ENCODE data around the gene SRCAP.

The SRCAP gene

GRCh38 chr16:30773826-30774225 lies 74.9 kb downstream of the SRCAP start:
- Histone ChIP-seq H3K4me1 (ENCODE audit: control insufficient read depth, insufficient read depth, low read length, poor library complexity, severe bottlenecking) (peaks cover 10% of the 10 kb centered on the region), H3K36me3 (ENCODE audit: control insufficient read depth, insufficient read depth, low read length) (peaks cover 38% of the 10 kb centered on the region), H3K9me3 (ENCODE audit: control insufficient read depth, low read length) (no peaks in the 10 kb centered on the region), H3K27ac (ENCODE audit: insufficient read depth, low read length, poor library complexity, severe bottlenecking) (no peak overlapping the region), H3K4me3 (ENCODE audit: insufficient read depth, low read depth, low read length, poor library complexity, severe bottlenecking) (no peak overlapping the region), H3K27me3 (replicated peaks; ENCODE audit: control insufficient read depth, insufficient read depth, low read length, poor library complexity, severe bottlenecking) (no peaks in the 10 kb centered on the region)
- DNase-seq = no peak

GRCh38 chr16:30774367-30775130 lies 75.6 kb downstream of the SRCAP start:
- Histone ChIP-seq H3K4me3 (ENCODE audit: insufficient read depth, low read depth, low read length, poor library complexity, severe bottlenecking) (no peak overlapping the region), H3K4me1 (ENCODE audit: control insufficient read depth, insufficient read depth, low read length, poor library complexity, severe bottlenecking) (peaks cover 10% of the 10 kb centered on the region), H3K9me3 (ENCODE audit: control insufficient read depth, low read length) (no peaks in the 10 kb centered on the region), H3K27me3 (replicated peaks; ENCODE audit: control insufficient read depth, insufficient read depth, low read length, poor library complexity, severe bottlenecking) (no peaks in the 10 kb centered on the region), H3K27ac (ENCODE audit: insufficient read depth, low read length, poor library complexity, severe bottlenecking) (peak overlapping the region; percentile 9), H3K36me3 (ENCODE audit: control insufficient read depth, insufficient read depth, low read length) (peaks cover 31% of the 10 kb centered on the region)
- DNase-seq = no peak

- H3K4me1 ChIP-seq (ENCODE audit: control insufficient read depth, insufficient read depth, low read length, poor library complexity, severe bottlenecking) = peaks cover 10% of the 10 kb centered on the region
These were observed 76.1 kb downstream of the SRCAP start for GRCh38 chr16:30775131-30775391.

GRCh38 chr16:30775392-30776188 lies 76.6 kb downstream of the SRCAP start:
- Histone ChIP-seq H3K4me1 (ENCODE audit: control insufficient read depth, insufficient read depth, low read length, poor library complexity, severe bottlenecking) (peaks cover 10% of the 10 kb centered on the region), H3K27ac (ENCODE audit: insufficient read depth, low read length, poor library complexity, severe bottlenecking) (peak overlapping the region; percentile 9), H3K4me3 (ENCODE audit: insufficient read depth, low read depth, low read length, poor library complexity, severe bottlenecking) (peak overlapping the region; percentile 68), H3K36me3 (ENCODE audit: control insufficient read depth, insufficient read depth, low read length) (peaks cover 23% of the 10 kb centered on the region), H3K9me3 (ENCODE audit: control insufficient read depth, low read length) (no peaks in the 10 kb centered on the region), H3K27me3 (replicated peaks; ENCODE audit: control insufficient read depth, insufficient read depth, low read length, poor library complexity, severe bottlenecking) (no peaks in the 10 kb centered on the region)
- DNase-seq = peak in 1 of 3 donors; percentile 14

More at GRCh38 chr16:30775131-30775391, 76.1 kb downstream of the SRCAP start:
- no peak for DNase-seq
- H3K9me3 ChIP-seq (ENCODE audit: control insufficient read depth, low read length) = no peaks in the 10 kb centered on the region
- peak overlapping the region; percentile 9 for H3K27ac ChIP-seq (ENCODE audit: insufficient read depth, low read length, poor library complexity, severe bottlenecking)
- peak overlapping the region; percentile 68 for H3K4me3 ChIP-seq (ENCODE audit: insufficient read depth, low read depth, low read length, poor library complexity, severe bottlenecking)
- no peaks in the 10 kb centered on the region for H3K27me3 ChIP-seq (replicated peaks; ENCODE audit: control insufficient read depth, insufficient read depth, low read length, poor library complexity, severe bottlenecking)
- peaks cover 28% of the 10 kb centered on the region for H3K36me3 ChIP-seq (ENCODE audit: control insufficient read depth, insufficient read depth, low read length)

- no peak overlapping the region for H3K27ac ChIP-seq (ENCODE audit: insufficient read depth, low read length, poor library complexity, severe bottlenecking)
- H3K36me3 ChIP-seq (ENCODE audit: control insufficient read depth, insufficient read depth, low read length) = peaks cover 2% of the 10 kb centered on the region
- no peak overlapping the region for H3K4me3 ChIP-seq (ENCODE audit: insufficient read depth, low read depth, low read length, poor library complexity, severe bottlenecking)
- H3K9me3 ChIP-seq (ENCODE audit: control insufficient read depth, low read length) = no peaks in the 10 kb centered on the region
- H3K27me3 ChIP-seq (replicated peaks; ENCODE audit: control insufficient read depth, insufficient read depth, low read length, poor library complexity, severe bottlenecking) = no peaks in the 10 kb centered on the region
- no peak for DNase-seq
- H3K4me1 ChIP-seq (ENCODE audit: control insufficient read depth, insufficient read depth, low read length, poor library complexity, severe bottlenecking) = peaks cover 10% of the 10 kb centered on the region
These were observed 78.8 kb downstream of the SRCAP start for GRCh38 chr16:30777591-30778297.

GRCh38 chr16:30778549-30779244 lies 79.7 kb downstream of the SRCAP start:
- Histone ChIP-seq H3K36me3 (ENCODE audit: control insufficient read depth, insufficient read depth, low read length) (no peaks in the 10 kb centered on the region), H3K4me1 (ENCODE audit: control insufficient read depth, insufficient read depth, low read length, poor library complexity, severe bottlenecking) (peaks cover 10% of the 10 kb centered on the region), H3K4me3 (ENCODE audit: insufficient read depth, low read depth, low read length, poor library complexity, severe bottlenecking) (no peak overlapping the region), H3K27ac (ENCODE audit: insufficient read depth, low read length, poor library complexity, severe bottlenecking) (no peak overlapping the region), H3K9me3 (ENCODE audit: control insufficient read depth, low read length) (no peaks in the 10 kb centered on the region), H3K27me3 (replicated peaks; ENCODE audit: control insufficient read depth, insufficient read depth, low read length, poor library complexity, severe bottlenecking) (no peaks in the 10 kb centered on the region)
- no peak for DNase-seq

GRCh38 chr16:30779596-30779995 lies 80.6 kb downstream of the SRCAP start:
- no peak overlapping the region for H3K27ac ChIP-seq (ENCODE audit: insufficient read depth, low read length, poor library complexity, severe bottlenecking)

GRCh38 chr16:30780021-30780420 lies 81.0 kb downstream of the SRCAP start:
- H3K27me3 ChIP-seq (replicated peaks; ENCODE audit: control insufficient read depth, insufficient read depth, low read length, poor library complexity, severe bottlenecking) = no peaks in the 10 kb centered on the region
- no peak overlapping the region for H3K27ac ChIP-seq (ENCODE audit: insufficient read depth, low read length, poor library complexity, severe bottlenecking)
- no peak for DNase-seq
- peaks cover 6% of the 10 kb centered on the region for H3K4me1 ChIP-seq (ENCODE audit: control insufficient read depth, insufficient read depth, low read length, poor library complexity, severe bottlenecking)
- H3K36me3 ChIP-seq (ENCODE audit: control insufficient read depth, insufficient read depth, low read length) = no peaks in the 10 kb centered on the region
- no peaks in the 10 kb centered on the region for H3K9me3 ChIP-seq (ENCODE audit: control insufficient read depth, low read length)
- no peak overlapping the region for H3K4me3 ChIP-seq (ENCODE audit: insufficient read depth, low read depth, low read length, poor library complexity, severe bottlenecking)

More at GRCh38 chr16:30779596-30779995, 80.6 kb downstream of the SRCAP start:
- H3K4me3 ChIP-seq (ENCODE audit: insufficient read depth, low read depth, low read length, poor library complexity, severe bottlenecking) = no peak overlapping the region
- no peaks in the 10 kb centered on the region for H3K27me3 ChIP-seq (replicated peaks; ENCODE audit: control insufficient read depth, insufficient read depth, low read length, poor library complexity, severe bottlenecking)
- no peaks in the 10 kb centered on the region for H3K36me3 ChIP-seq (ENCODE audit: control insufficient read depth, insufficient read depth, low read length)
- H3K9me3 ChIP-seq (ENCODE audit: control insufficient read depth, low read length) = no peaks in the 10 kb centered on the region
- DNase-seq = no peak
- peaks cover 10% of the 10 kb centered on the region for H3K4me1 ChIP-seq (ENCODE audit: control insufficient read depth, insufficient read depth, low read length, poor library complexity, severe bottlenecking)

- H3K27me3 ChIP-seq (replicated peaks; ENCODE audit: control insufficient read depth, insufficient read depth, low read length, poor library complexity, severe bottlenecking) = no peaks in the 10 kb centered on the region
- DNase-seq = no peak
- H3K9me3 ChIP-seq (ENCODE audit: control insufficient read depth, low read length) = no peaks in the 10 kb centered on the region
- H3K4me1 ChIP-seq (ENCODE audit: control insufficient read depth, insufficient read depth, low read length, poor library complexity, severe bottlenecking) = peaks cover under 1% of the 10 kb centered on the region
- H3K4me3 ChIP-seq (ENCODE audit: insufficient read depth, low read depth, low read length, poor library complexity, severe bottlenecking) = no peak overlapping the region
- H3K36me3 ChIP-seq (ENCODE audit: control insufficient read depth, insufficient read depth, low read length) = no peaks in the 10 kb centered on the region
- H3K27ac ChIP-seq (ENCODE audit: insufficient read depth, low read length, poor library complexity, severe bottlenecking) = no peak overlapping the region
These were observed 81.6 kb downstream of the SRCAP start for GRCh38 chr16:30780549-30780948.

All from effector memory CD4-positive, alpha-beta T cell (primary cell).